Measurements from ENCODE around the gene ELF1.

DNA sequence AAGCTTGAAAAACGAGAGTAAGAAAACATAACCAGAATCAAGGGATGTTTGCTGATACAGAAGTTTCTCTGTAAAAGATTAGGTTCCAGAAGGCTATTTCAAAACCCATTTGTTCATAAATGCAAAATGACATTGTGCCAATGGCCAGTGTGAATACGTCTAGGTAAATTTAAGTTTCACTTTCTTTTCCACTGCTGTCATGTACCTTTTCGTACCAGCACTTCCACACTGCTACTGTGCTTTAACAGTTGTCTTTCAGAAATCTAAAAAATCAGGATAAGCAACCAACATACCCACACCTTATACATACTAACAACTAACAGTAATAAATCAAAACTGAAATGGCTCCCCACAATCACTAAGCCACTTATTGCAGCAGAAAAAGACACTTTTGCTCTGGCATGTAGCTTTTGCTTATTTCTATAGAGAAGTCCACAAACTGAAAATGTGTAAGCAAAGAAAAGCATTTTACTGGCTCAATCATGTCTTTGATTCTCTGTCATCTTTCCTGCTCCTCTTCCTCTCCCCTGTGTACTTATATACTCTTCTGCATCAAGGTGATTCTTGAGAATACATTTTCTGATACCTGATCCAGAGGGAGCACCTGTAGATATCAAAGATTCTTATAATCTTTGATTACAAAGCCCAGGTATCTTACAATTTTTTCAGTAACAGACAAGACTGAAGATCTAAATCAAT, 34.3 kb downstream of the ELF1 start:
- TF ChIP-seq, protein P1, sequence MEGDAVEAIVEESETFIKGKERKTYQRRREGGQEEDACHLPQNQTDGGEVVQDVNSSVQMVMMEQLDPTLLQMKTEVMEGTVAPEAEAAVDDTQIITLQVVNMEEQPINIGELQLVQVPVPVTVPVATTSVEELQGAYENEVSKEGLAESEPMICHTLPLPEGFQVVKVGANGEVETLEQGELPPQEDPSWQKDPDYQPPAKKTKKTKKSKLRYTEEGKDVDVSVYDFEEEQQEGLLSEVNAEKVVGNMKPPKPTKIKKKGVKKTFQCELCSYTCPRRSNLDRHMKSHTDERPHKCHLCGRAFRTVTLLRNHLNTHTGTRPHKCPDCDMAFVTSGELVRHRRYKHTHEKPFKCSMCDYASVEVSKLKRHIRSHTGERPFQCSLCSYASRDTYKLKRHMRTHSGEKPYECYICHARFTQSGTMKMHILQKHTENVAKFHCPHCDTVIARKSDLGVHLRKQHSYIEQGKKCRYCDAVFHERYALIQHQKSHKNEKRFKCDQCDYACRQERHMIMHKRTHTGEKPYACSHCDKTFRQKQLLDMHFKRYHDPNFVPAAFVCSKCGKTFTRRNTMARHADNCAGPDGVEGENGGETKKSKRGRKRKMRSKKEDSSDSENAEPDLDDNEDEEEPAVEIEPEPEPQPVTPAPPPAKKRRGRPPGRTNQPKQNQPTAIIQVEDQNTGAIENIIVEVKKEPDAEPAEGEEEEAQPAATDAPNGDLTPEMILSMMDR (IDR thresholded peaks at IDR 0.05): no peak
- no peak for TF ChIP-seq POLR2A (IDR thresholded peaks at IDR 0.05)
